ENCODE results near the gene PAH.

DNA sequence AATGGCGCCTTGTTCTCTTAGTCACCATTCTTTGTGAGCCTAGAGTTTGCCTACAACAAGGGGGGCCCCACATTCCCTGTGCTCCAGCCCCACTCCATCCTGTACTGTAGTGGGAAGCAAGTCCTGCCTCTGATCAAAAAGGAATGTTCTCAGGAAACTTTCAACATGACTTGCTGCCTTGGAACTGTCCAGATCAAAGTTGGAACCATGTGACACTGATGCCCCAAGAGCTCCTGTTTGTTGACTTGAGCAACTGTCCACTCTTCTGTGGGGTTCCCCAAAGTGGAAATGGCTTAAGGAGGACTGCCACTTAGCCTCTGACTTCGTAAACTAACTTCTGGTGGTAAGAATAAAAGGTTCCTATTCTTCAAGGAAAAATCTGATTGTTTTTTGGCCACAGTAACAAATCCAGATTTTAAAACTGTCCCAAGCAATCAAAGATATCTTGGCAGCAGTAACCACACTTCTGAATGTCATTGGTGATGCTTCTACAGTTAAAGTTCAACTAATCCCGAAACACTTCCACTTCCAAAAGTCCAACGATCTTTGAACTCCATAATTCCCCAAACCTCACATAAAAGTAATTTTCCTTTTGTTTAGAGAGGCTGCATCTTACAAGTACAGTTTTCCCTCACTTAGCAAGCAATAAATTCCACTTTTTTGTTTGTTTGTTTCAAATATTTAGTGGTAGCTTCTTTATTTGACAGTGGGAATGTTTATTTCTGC lies 67.2 kb downstream of the PAH start:
- TF ChIP-seq, protein P1, sequence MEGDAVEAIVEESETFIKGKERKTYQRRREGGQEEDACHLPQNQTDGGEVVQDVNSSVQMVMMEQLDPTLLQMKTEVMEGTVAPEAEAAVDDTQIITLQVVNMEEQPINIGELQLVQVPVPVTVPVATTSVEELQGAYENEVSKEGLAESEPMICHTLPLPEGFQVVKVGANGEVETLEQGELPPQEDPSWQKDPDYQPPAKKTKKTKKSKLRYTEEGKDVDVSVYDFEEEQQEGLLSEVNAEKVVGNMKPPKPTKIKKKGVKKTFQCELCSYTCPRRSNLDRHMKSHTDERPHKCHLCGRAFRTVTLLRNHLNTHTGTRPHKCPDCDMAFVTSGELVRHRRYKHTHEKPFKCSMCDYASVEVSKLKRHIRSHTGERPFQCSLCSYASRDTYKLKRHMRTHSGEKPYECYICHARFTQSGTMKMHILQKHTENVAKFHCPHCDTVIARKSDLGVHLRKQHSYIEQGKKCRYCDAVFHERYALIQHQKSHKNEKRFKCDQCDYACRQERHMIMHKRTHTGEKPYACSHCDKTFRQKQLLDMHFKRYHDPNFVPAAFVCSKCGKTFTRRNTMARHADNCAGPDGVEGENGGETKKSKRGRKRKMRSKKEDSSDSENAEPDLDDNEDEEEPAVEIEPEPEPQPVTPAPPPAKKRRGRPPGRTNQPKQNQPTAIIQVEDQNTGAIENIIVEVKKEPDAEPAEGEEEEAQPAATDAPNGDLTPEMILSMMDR (IDR thresholded peaks at IDR 0.05), result no peak
- TF ChIP-seq POLR2A (IDR thresholded peaks at IDR 0.05), result no peak
- TF ChIP-seq EP300 (IDR thresholded peaks at IDR 0.05; ENCODE audit: low read depth), result no peak
- TF ChIP-seq POLR2AphosphoS5 (IDR thresholded peaks at IDR 0.05), result no peak

All from transverse colon (tissue), 4 donors.